Measurements from ENCODE around the gene OVOL1.
"Not testable (repeated sequence)": the region's sequence is repeated elsewhere in the genome, so short reads cannot be mapped to it uniquely, and the experiment has no call there.

The OVOL1 gene

DNA sequence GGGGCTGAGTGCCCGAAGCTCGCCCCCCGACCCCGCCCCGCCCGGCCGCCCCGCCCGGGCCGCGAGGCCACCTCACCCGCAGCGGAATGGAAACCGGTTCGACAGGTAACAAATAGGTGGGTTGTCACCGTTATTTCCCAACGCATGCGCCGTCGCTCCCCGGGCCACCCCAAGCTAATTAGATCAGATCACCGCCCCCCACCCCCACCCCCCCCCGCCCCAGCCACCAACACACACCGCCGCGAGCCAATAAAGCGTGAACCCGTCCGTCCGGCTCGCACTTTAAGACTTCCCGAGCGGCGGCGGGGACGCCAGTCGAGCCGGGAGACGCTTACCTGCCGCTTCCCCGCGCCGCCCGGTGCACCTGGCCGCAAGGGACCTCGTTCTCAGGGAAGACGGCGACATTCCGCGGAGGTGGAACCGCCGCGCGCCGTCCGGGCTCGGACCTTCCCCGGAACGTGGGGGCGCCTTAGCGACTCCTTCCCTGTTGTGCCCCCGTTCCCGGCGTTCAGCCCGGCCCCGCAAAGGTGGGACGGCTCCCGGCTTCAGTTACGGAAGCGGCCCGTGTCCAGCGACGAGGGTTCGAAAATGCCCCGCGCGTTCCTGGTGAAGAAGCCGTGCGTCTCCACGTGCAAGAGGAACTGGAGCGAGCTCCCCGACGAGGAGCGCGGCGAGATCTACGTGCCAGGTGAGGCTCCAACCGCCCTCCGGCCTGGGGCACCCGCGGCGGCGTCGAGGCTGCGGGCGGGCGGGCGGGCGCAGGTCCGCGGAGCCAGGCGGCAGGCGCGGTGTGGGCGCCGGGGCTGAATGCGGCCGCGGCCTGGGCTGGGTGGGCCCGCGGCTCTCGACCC lies at the start of gene OVOL1:
OVOL1 (plus strand) TSS at position 278 of the 851 bp plus-strand sequence; CDS start at position 589, 311 bp downstream.
- no peak for DNase-seq (ENCODE audit: low read depth in 2 of 2)

GRCh38 chr11:65739022-65739421 lies 47.8 kb upstream of the OVOL1 start:
- DNase-seq (ENCODE audit: low read depth in 2 of 2) = no peak

GRCh38 chr11:65741185-65741584 lies 45.7 kb upstream of the OVOL1 start:
- no peak for DNase-seq (ENCODE audit: low read depth in 2 of 2)

DNA sequence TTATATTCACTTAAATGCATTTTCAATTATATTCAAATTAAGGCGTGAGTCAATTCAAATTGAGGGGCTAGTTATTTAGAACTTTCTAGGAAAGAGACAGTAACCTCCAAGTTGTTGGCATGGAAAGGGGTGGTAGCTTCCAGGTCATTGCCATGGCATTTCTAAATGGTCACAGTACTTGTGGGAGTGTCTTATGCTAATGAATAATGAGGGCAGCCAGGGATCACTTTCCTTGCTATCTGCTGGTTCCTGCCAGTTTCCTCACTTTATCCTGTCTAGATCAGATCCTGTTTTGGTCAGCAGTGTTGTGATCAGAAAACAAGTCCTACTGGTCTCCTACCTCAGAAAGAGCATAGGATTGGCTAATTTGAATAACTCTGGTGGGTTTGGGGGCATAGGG lies 44.5 kb upstream of the OVOL1 start:
- no peak for DNase-seq (ENCODE audit: low read depth in 2 of 2)

GRCh38 chr11:65743681-65744025 lies 43.2 kb upstream of the OVOL1 start:
- DNase-seq (ENCODE audit: low read depth in 2 of 2) = no peak

- DNase-seq (ENCODE audit: low read depth in 2 of 2) = no peak
Observed at GRCh38 chr11:65744026-65744698, 42.7 kb upstream of the OVOL1 start.

DNA sequence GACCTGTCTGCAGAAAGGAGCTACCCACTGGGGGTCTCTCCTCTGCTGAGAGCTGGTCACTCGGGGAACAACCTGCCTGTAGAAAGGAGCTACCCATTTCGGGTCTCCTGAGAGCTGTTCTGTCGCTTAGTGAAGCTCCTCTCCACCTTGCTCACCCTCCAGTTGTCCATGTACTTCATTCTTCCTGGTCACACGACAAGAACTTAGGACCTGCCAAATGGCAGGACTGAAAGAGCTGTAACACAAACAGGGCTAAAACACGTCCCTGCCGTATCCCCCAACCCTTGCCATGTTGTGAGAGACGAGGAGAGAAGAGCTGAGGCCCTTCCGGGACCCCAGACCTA lies 42.2 kb upstream of the OVOL1 start:
- DNase-seq (ENCODE audit: low read depth in 2 of 2) = no peak

GRCh38 chr11:65745049-65745448 lies 41.8 kb upstream of the OVOL1 start:
- DNase-seq (ENCODE audit: low read depth in 2 of 2) = no peak

DNA sequence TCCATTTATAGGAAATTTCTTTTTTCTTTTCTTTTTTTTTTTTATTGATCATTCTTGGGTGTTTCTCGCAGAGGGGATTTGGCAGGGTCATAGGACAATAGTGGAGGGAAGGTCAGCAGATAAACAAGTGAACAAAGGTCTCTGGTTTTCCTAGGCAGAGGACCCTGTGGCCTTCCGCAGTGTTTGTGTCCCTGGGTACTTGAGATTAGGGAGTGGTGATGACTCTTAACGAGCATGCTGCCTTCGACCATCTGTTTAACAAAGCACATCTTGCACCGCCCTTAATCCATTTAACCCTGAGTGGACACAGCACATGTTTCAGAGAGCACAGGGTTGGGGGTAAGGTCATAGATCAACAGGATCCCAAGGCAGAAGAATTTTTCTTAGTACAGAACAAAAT lies 24.7 kb upstream of the OVOL1 start:
- DNase-seq (ENCODE audit: low read depth in 2 of 2) = not testable (repeated sequence)

- not testable (repeated sequence) for DNase-seq (ENCODE audit: low read depth in 2 of 2)
Observed at GRCh38 chr11:65762816-65763215, 24.0 kb upstream of the OVOL1 start.

- no peak for DNase-seq (ENCODE audit: low read depth in 2 of 2)
Observed at GRCh38 chr11:65764434-65764833, 22.4 kb upstream of the OVOL1 start.

- no peak for DNase-seq (ENCODE audit: low read depth in 2 of 2)
Observed at GRCh38 chr11:65766535-65766934, 20.3 kb upstream of the OVOL1 start.

- no peak for DNase-seq (ENCODE audit: low read depth in 2 of 2)
Observed at GRCh38 chr11:65767406-65767805, 19.5 kb upstream of the OVOL1 start.

DNA sequence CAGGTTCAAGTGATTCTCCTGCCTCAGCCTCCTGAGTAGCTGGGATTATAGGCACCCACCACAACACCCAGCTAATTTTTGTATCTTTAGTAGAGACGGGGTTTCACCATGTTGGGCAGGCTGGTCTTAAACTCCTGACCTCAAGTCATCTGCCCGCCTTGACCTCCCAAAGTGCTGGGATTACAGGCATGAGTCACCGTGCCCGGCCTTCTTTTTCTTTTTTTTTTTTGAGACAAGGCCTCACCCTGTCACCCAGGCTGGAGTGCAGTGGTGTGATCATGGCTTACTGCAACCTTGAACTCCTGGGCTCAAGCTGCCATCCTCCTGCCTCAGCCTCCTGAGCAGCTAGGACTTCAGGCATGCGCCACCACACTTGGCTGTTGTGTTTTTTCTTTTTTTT lies 19.1 kb upstream of the OVOL1 start:
- not testable (repeated sequence) for DNase-seq (ENCODE audit: low read depth in 2 of 2)

DNA sequence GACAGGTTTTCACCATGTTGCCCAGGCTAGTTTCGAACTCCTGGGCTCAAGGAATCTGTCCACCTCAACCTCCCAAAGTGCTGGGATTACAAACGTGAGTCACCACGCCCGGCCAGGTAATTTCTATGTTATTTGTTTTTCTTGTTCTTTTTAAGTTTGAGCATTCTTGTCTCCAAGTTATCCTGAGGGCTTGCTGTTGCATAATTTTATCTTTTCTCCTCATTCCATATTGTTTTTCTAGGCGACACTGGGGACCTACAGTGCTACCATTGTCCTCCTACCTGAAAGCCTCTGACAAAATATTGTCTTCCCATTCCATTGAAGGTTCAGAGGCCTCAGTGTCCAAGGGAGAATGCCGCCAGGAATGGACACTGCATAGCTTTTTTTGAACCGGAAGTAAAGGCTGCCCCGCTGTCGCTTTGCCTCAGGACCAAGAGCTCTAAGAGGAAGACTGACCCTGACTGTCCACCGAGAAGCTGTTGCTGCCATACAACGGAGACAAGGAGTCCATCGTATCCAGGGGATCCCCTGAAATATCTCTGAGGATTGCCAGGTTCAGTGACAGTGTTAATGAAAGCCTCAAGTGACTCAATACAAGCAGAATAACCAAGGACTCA lies 15.8 kb upstream of the OVOL1 start:
- DNase-seq (ENCODE audit: low read depth in 2 of 2) = no peak

- DNase-seq (ENCODE audit: low read depth in 2 of 2) = no peak
Observed at GRCh38 chr11:65771589-65772112, 15.2 kb upstream of the OVOL1 start.

- no peak for DNase-seq (ENCODE audit: low read depth in 2 of 2)
Observed at GRCh38 chr11:65773784-65774411, 13.0 kb upstream of the OVOL1 start.

DNA sequence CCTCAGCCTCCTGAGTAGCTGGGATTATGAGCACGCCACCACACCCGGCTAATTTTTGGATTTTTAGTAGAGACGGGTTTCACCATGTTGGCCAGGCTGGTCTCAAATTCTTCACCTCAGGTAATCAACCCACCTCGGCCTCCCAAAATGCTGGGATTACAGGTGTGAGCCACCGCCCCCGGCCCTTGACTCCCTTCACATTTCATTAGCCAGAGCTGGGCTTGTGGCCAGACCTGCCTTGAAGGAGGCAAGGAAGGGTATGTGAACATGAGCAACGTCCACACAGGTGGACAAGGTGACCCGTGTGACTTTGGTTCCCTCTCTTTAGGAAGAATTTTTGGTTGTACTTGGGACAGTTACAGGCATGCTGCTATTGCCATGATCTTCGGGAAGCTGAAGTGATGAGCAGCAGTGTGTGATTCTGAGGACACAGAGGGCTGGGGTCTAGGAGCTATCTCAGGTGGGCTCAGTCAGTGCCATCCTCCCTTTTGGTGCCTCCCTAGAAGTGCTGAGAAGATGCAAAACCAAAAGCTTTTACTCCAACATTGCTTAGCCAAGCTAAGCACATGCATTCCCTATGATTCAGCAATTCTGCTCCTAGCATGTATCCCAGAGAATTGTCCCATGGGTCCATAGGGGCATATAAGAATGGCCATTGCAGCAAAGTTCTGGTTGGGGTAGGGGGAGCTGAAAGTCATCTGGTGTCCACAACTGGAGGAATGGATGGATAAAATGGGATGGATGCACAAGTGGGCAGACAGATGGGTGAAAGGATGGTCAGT lies 12.1 kb upstream of the OVOL1 start:
- no peak for DNase-seq (ENCODE audit: low read depth in 2 of 2)

DNA sequence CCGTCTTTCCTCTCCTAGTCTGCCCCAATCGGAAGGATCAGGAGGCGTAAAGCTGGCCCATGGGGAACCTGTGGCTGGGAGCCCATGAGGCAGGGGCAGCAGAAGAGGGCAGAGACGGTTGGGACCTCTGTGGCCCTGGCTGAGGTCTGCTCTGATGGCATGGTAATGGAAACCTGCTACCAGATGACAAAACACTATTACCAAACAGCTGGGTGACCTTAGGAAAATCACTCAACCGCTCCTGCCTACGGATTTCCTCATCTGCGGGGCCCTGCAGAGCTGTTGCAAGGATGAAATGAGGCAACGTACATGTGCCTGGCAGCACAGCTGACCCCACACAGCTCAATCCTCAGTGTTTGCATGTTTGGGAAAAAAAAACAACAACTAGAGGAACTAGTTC lies 10.7 kb upstream of the OVOL1 start:
- DNase-seq (ENCODE audit: low read depth in 2 of 2) = no peak

- no peak for DNase-seq (ENCODE audit: low read depth in 2 of 2)
Observed at GRCh38 chr11:65776710-65777141, 10.1 kb upstream of the OVOL1 start.

DNA sequence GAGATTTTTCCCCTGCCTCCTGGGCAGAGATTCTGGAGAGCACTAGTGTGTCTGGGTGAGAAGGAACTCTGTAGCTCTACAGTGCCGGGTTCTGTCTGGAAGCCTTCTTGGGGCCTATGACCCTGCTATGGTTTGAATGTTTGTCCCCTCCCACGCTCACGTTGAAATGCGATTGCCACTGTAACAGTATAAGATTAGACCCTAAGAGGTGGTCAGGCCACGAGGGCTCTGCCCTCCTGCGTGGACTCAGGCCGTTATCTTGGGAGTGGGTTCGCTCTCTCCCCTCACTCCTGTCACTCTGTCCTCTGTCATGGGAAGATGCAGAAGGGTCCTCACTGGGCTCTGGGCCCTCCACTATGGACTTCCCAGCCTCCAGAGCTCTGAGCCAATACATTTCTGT lies 9.6 kb upstream of the OVOL1 start:
- DNase-seq (ENCODE audit: low read depth in 2 of 2) = no peak
